ENCODE data around the gene POU3F2.

Gene POU3F2

DNA sequence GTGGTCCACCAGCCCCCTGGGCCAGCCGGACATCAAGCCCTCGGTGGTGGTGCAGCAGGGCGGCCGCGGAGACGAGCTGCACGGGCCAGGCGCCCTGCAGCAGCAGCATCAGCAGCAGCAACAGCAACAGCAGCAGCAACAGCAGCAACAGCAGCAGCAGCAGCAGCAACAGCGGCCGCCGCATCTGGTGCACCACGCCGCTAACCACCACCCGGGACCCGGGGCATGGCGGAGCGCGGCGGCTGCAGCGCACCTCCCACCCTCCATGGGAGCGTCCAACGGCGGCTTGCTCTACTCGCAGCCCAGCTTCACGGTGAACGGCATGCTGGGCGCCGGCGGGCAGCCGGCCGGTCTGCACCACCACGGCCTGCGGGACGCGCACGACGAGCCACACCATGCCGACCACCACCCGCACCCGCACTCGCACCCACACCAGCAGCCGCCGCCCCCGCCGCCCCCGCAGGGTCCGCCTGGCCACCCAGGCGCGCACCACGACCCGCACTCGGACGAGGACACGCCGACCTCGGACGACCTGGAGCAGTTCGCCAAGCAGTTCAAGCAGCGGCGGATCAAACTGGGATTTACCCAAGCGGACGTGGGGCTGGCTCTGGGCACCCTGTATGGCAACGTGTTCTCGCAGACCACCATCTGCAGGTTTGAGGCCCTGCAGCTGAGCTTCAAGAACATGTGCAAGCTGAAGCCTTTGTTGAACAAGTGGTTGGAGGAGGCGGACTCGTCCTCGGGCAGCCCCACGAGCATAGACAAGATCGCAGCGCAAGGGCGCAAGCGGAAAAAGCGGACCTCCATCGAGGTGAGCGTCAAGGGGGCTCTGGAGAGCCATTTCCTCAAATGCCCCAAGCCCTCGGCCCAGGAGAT lies 1.0 kb downstream of the POU3F2 start:
- no peaks in the 10 kb centered on the region for H3K36me3 Mint-ChIP-seq (ENCODE audit: low read depth)
- H3K9me3 Mint-ChIP-seq: no peaks in the 10 kb centered on the region
- H3K4me1 Mint-ChIP-seq (ENCODE audit: low read depth): peaks cover 54% of the 10 kb centered on the region
- no peak overlapping the region for H3K4me3 Mint-ChIP-seq
- intact Hi-C loops (cut with micrococcal nuclease): no loop called here
- no peak overlapping the region for H3K27ac Mint-ChIP-seq
- H3K27me3 Mint-ChIP-seq: peaks cover 93% of the 10 kb centered on the region

DNA sequence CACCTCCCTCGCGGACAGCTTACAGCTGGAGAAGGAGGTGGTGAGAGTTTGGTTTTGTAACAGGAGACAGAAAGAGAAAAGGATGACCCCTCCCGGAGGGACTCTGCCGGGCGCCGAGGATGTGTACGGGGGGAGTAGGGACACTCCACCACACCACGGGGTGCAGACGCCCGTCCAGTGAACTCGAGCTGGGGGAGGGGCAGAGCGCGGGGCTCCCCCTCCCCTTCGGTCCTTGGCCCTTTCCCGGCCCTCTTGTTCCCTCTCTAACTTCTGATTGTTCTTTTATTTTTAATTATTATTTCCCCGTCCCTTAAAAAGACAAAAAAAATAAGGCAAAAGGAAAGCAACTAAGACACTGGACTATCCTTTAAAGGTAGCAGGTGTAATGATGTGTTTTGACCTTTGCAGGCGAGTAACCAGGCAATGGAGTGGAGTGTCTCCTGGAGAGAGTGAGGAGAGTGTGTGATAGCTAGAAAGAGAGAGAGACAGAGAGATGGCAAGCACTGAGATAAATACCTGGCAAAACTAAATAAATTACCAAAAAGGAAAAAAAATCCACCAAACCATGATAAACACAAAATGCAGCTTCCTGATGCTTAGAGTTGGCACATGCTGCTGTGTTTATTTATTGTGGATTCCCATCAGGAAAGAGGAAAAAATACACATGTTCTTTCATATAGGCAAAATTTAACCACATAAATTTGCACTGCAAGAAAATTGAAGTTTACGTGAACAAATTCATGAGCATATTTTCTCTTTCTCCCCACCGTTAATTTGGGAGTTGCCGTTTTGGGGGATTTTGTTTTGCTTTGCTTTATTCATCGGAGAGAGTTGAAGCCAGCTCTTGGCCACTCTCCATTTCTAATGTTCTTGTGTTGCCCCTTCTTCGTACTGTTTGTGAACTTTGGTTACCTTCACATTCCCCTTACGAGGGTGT lies 1.9 kb downstream of the POU3F2 start:
- intact Hi-C loops (cut with micrococcal nuclease): no loop called here
- Mint-ChIP-seq H3K27me3 (peaks cover 93% of the 10 kb centered on the region), H3K27ac (no peak overlapping the region)

DNA sequence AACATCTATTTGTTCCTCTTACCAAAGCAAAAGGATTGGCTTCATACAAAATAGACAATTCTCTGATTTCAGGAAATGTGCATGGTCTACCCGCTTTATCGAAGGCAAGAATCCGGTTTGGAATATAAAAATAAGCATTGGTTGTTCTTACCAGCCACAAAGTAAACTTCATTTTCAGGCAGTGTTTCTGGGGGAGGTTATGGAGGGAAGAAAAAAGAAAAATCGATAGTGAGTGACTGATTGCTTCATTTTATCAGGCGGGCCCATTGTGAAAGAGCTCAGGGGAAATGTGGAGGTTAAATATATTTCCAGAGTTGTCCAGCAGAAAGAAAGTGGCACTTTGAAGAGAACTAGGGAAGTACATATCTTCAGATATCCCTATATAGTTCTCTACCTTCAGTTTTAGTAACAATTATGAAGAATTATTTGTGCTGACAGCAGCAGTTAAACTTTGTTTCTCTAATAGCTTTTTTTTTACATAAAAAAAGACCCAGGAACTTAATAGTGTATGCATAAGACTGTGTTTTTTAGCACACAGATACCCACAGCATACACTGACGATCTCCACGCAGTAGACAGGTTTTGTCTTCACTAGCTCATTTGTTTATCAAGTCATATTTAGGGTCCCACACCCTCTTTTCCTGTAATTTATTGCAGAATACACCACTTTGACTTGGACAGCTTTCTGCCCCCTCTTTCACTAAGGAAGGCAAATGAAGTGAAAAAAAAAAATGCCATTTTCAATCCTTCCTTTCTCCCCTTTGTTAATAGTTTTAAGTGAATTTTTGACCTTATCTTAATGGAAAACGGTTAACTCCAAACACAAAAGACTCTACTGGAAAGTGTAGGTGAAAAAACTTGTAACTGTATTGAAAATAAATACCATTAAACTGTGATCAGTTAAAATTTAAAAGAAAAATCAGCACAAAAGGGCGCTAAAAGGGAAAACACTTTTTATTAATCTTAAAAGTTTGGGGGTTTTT lies 2.9 kb downstream of the POU3F2 start:
- Mint-ChIP-seq H3K36me3 (ENCODE audit: low read depth) (no peaks in the 10 kb centered on the region), H3K9me3 (no peaks in the 10 kb centered on the region), H3K27me3 (peaks cover 91% of the 10 kb centered on the region), H3K4me1 (ENCODE audit: low read depth) (peaks cover 42% of the 10 kb centered on the region), H3K27ac (no peak overlapping the region), H3K4me3 (no peak overlapping the region)
- intact Hi-C loops (cut with micrococcal nuclease): no loop called here

More for the DNA sequence above, 1.9 kb downstream of the POU3F2 start:
- no peak overlapping the region for H3K4me3 Mint-ChIP-seq
- H3K4me1 Mint-ChIP-seq (ENCODE audit: low read depth): peaks cover 49% of the 10 kb centered on the region
- H3K9me3 Mint-ChIP-seq: no peaks in the 10 kb centered on the region
- no peaks in the 10 kb centered on the region for H3K36me3 Mint-ChIP-seq (ENCODE audit: low read depth)

DNA sequence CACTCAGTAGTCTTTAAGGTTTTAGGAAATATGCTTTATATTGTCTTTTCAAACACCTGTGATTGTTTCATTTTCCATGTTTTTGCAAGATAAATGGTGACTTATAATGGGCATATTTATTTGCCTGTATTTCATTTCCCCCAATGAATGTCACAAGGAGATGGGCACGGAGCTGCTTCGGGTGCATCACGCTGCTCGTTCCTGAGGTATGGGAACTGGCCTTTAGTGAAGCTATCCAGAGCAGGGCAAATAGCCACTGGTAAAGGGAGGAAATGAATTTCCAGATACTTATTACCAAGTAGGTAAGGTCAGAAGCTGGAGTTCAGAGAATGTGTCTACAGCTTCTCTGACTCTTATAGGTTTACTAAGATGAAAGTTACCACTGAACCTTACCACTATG lies 3.7 kb downstream of the POU3F2 start:
- peaks cover 91% of the 10 kb centered on the region for H3K27me3 Mint-ChIP-seq
- no peaks in the 10 kb centered on the region for H3K36me3 Mint-ChIP-seq (ENCODE audit: low read depth)
- H3K4me1 Mint-ChIP-seq (ENCODE audit: low read depth): peaks cover 34% of the 10 kb centered on the region
- no peak overlapping the region for H3K4me3 Mint-ChIP-seq
- no peaks in the 10 kb centered on the region for H3K9me3 Mint-ChIP-seq
- intact Hi-C loops (cut with micrococcal nuclease): no loop called here
- H3K27ac Mint-ChIP-seq: no peak overlapping the region

DNA sequence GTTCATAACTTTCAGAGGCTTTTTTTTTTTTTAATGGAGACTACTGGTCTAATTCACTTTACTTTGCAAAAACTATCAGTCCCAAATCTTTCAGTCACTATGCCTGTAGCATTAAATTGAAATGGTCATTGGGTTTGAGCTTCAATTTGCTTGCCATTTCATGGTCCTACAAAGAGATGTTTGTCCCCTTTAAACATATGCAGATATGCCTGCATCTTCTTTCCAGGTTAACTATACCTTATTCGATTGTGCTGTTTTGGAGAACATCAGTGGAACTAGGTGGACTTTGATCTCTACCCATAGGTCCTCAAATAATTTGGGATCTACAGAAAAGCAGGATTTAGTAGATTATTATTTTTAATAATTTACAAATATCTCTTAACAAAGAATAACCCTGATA lies 4.6 kb downstream of the POU3F2 start:
- Mint-ChIP-seq H3K9me3 (no peaks in the 10 kb centered on the region), H3K36me3 (ENCODE audit: low read depth) (no peaks in the 10 kb centered on the region), H3K27me3 (peaks cover 90% of the 10 kb centered on the region), H3K27ac (no peak overlapping the region), H3K4me3 (no peak overlapping the region), H3K4me1 (ENCODE audit: low read depth) (peaks cover 29% of the 10 kb centered on the region)
- intact Hi-C loops (cut with micrococcal nuclease): no loop called here

DNA sequence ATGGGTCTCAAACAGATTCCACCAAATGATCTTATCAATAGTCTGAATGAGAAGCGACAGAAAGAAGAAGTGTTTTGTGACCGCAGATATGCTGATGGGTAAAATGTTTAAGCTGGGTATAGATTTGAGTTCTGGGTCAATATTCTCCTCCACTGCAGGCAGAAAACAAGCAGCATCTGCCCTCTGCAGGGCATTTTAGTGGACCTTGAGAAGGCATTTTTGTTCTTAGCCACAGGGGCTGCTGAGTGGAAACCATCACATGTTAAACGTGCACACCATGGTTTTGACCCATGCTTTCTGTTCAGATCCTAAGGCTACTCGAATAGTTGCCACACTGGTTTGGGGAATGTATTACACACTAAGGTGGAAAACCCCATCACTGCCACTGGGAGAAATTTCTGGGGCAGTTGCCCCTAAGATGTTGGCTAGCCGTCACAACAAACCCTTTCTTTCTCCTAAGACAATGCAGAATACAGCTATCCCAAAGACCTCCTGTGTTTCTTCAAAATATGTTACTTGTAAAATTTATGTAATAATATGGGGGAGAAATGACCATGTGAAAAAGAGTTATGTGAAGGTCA lies 5.5 kb downstream of the POU3F2 start:
- Mint-ChIP-seq H3K4me3 (no peak overlapping the region), H3K36me3 (ENCODE audit: low read depth) (no peaks in the 10 kb centered on the region), H3K27me3 (peaks cover 91% of the 10 kb centered on the region), H3K27ac (no peak overlapping the region), H3K4me1 (ENCODE audit: low read depth) (peaks cover 20% of the 10 kb centered on the region), H3K9me3 (no peaks in the 10 kb centered on the region)
- intact Hi-C loops (cut with micrococcal nuclease): no loop called here

DNA sequence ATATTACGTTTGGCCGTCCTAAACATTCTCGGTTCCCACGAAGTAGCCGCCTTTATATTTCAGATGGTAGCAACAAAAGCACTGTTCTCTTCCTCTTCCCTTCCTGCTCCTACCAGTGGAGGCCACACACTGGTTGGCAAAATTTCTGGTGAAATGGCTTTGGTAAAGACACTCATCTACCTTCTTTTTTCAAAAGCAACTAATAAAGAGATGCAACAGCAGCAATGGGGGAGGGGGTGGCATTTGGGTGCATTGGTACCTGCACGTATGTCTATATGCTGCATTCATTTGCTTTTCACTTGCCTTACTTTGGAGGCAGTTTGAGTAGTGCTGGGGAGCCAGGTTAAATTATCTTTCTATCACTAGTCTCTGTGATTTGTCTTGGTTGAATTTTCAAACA lies 6.0 kb downstream of the POU3F2 start:
- intact Hi-C loops (cut with micrococcal nuclease): no loop called here
- peaks cover 21% of the 10 kb centered on the region for H3K4me1 Mint-ChIP-seq (ENCODE audit: low read depth)

DNA sequence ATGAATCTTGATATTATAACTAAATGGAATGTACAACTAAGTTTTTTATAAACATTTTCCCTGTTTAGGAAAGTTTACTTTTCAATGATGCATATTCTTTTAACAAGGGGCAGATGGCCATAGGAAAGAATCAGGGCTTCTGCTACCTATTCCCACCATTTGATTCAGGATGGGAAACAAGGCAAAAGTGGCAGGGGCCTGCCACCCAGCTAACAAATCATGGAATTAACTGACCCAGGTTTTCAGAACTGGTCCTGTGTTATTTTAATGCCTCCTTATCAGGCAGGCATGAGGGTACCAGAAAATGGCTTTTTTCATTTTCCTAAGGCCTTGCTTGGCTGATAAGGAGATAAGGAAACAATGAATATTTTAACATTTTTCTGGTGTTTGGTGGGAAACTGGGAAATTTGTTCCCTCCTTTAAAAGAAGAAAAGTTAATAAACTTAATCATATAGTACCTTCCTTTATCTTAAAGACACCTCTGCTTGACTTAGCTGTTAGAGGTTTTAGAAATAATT lies 6.7 kb downstream of the POU3F2 start:
- Mint-ChIP-seq H3K9me3 (no peaks in the 10 kb centered on the region), H3K4me3 (no peak overlapping the region), H3K27me3 (peaks cover 92% of the 10 kb centered on the region), H3K36me3 (ENCODE audit: low read depth) (no peaks in the 10 kb centered on the region), H3K27ac (no peak overlapping the region), H3K4me1 (ENCODE audit: low read depth) (peaks cover 21% of the 10 kb centered on the region)
- intact Hi-C loops (cut with micrococcal nuclease): no loop called here

More for the DNA sequence above, 6.0 kb downstream of the POU3F2 start:
- Mint-ChIP-seq H3K4me3 (no peak overlapping the region), H3K27me3 (peaks cover 92% of the 10 kb centered on the region), H3K9me3 (no peaks in the 10 kb centered on the region), H3K27ac (no peak overlapping the region), H3K36me3 (ENCODE audit: low read depth) (no peaks in the 10 kb centered on the region)

DNA sequence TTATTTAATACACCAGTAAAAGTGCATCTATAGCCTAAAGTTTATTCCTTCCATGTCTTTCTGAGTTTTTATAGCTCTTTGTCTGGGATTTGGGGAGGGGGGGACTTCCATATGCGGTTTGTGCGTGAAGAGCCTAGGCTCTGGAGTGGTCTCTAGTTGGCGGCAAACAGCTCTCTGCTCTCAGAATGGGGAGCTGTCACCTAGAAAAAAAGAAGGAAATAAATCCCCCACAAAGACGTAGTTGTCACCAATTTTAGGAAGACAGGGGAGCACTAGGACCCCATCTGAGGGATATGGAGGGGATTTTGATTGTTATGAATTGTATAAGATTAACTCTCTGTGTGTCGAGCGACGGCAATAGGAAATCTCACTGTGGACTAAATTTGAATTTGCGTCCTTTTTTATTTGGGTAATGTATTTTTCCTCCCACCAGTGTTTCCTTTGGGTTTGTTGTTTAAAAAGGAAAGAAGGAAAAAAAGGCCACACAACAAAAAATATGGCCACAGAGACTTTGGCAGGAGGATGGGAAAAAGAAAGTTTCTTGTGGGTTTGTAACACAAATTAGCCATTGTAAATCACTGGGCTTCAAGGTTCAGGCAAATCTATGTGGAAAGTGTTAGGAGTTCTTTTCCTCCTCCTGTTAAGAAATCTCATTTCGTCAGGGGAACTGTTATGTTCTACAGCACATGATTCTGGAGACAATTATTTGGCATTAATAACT lies 7.4 kb downstream of the POU3F2 start:
- H3K4me1 Mint-ChIP-seq (ENCODE audit: low read depth): peaks cover 16% of the 10 kb centered on the region
- intact Hi-C loops (cut with micrococcal nuclease): no loop called here
- no peaks in the 10 kb centered on the region for H3K36me3 Mint-ChIP-seq (ENCODE audit: low read depth)
- peaks cover 92% of the 10 kb centered on the region for H3K27me3 Mint-ChIP-seq
- H3K27ac Mint-ChIP-seq: no peak overlapping the region
- H3K9me3 Mint-ChIP-seq: no peaks in the 10 kb centered on the region
- no peak overlapping the region for H3K4me3 Mint-ChIP-seq

DNA sequence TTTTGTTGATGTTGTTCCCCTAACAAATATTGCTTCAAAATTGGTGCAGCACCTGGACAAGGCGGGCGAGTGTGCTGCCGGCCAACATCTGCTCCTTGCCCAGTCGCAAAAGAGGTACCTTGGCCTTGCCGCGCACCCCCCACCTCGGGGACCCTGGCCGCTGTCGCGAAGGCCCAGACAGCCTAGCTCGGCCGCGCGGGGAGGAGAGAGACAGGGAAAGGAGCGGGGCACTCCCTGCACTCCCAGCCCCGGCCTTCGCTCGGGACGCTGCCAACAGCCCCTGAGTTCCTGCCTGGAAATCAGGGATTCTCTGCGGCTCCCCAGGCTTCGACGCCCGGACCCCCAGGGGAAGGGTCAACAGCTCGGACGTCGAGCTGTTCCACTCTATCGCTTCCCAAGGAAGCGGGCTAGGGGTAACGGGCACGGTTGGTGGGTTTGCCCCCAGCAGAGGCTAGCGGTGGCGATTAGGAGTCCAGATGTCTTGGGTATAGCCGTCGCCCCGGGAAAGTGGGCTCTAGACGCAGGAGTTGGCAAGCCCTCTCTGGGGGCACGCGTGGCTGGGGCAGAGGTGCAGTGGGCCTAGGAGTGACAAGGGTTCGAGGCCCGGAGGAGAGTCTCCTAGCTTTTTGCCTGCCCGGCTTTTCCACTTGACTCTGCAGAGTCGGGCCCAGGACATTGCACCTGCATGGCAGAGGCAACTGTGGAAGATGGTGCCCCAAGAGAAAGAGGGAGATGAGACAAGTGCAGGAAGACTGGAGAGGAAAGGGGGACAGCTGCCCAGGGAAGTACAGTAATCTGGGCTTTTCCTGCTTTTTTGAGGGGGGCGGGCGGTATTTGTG lies 8.2 kb downstream of the POU3F2 start:
- no peaks in the 10 kb centered on the region for H3K9me3 Mint-ChIP-seq
- H3K4me1 Mint-ChIP-seq (ENCODE audit: low read depth): peaks cover 12% of the 10 kb centered on the region
- peaks cover 92% of the 10 kb centered on the region for H3K27me3 Mint-ChIP-seq
- intact Hi-C loops (cut with micrococcal nuclease): no loop called here
- no peaks in the 10 kb centered on the region for H3K36me3 Mint-ChIP-seq (ENCODE audit: low read depth)
- H3K4me3 Mint-ChIP-seq: no peak overlapping the region
- no peak overlapping the region for H3K27ac Mint-ChIP-seq

DNA sequence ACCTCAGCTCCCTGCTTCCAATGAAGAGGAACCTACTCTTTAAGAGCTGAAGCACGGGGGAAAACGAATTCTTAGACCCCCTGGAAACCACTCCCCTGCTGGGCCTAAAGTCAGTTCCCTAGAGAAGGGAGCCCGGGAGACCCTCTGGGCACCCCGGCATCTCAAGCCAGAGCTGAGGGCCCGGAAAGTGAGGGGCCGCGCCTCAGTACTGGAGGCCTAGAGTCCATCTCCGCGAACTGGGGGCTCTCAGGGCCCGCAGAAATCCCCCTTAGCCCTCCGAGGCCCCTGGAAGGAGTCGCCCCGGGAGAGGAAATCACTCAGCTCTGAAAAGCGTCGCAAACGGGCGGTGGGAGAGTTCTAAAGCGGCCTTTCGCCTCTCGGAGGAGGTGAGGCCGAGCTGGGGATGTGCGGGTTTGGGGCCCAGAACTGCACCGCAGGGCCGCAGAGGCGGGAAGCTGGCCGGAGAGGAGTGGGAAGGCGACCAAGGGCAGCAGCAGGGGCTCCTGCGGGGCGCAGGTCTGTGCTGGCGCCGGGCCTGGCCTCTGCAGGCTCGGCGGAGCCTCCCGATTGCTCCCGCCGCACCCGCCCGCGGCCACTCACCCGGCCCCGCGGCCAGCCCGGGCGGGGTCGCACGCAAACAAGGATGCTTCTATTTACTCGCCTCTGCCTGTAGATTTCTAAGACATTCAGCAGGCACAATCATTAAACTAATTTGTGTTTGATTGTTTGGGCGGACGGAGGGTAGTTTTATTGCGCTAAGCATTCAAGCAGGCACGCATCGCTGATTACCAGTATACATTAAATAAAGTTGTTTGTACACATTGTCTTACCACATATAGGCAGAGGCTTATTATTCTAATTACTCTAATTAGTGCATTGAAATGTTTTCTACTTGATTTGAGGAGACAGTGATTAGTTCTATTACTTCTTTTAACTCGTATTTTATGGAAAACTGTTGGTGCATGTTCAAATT lies 9.2 kb downstream of the POU3F2 start:
- H3K4me3 Mint-ChIP-seq: no peak overlapping the region
- intact Hi-C loops (cut with micrococcal nuclease): loop anchor here (2.0 kb wide), 1 partner anchor 1345 kb away; no protein-coding TSS in a partner anchor
- H3K9me3 Mint-ChIP-seq: no peaks in the 10 kb centered on the region
- no peaks in the 10 kb centered on the region for H3K36me3 Mint-ChIP-seq (ENCODE audit: low read depth)
- H3K27ac Mint-ChIP-seq: no peak overlapping the region
- H3K27me3 Mint-ChIP-seq: peaks cover 93% of the 10 kb centered on the region
- peaks cover 20% of the 10 kb centered on the region for H3K4me1 Mint-ChIP-seq (ENCODE audit: low read depth)
